ENCODE results near the gene CARD9.

The CARD9 gene

GRCh38 chr9:136380381-136380780 lies 6.9 kb upstream of the CARD9 start:
- DNase-seq (ENCODE audit: low read depth), result no peak
- TF ChIP-seq CTCF (IDR thresholded peaks at IDR 0.05; ENCODE audit: low read depth, low read length, missing control alignments), result no peak
- H3K4me3 ChIP-seq (ENCODE audit: low read depth, low read length), result no peak overlapping the region
- in situ Hi-C loops (cut with HindIII; ENCODE audit: low sequenced_read_pairs), result no loop called here

- no peak for DNase-seq (ENCODE audit: low read depth)
- in situ Hi-C loops (cut with HindIII; ENCODE audit: low sequenced_read_pairs), result no loop called here
- no peak for TF ChIP-seq CTCF (IDR thresholded peaks at IDR 0.05; ENCODE audit: low read depth, low read length, missing control alignments)
- no peak overlapping the region for H3K4me3 ChIP-seq (ENCODE audit: low read depth, low read length)
Observed at GRCh38 chr9:136379891-136380290, 6.4 kb upstream of the CARD9 start.

- DNase-seq (ENCODE audit: low read depth), result no peak
- TF ChIP-seq CTCF (IDR thresholded peaks at IDR 0.05; ENCODE audit: low read depth, low read length, missing control alignments), result no peak
- H3K4me3 ChIP-seq (ENCODE audit: low read depth, low read length), result no peak overlapping the region
- in situ Hi-C loops (cut with HindIII; ENCODE audit: low sequenced_read_pairs), result no loop called here
Observed at GRCh38 chr9:136379401-136379800, 5.9 kb upstream of the CARD9 start.

GRCh38 chr9:136379003-136379287 lies 5.5 kb upstream of the CARD9 start:
- in situ Hi-C loops (cut with HindIII; ENCODE audit: low sequenced_read_pairs), result no loop called here
- DNase-seq (ENCODE audit: low read depth), result no peak
- no peak for TF ChIP-seq CTCF (IDR thresholded peaks at IDR 0.05; ENCODE audit: low read depth, low read length, missing control alignments)
- H3K4me3 ChIP-seq (ENCODE audit: low read depth, low read length), result no peak overlapping the region

GRCh38 chr9:136378170-136379002 lies 4.9 kb upstream of the CARD9 start:
- no peak overlapping the region for H3K4me3 ChIP-seq (ENCODE audit: low read depth, low read length)
- in situ Hi-C loops (cut with HindIII; ENCODE audit: low sequenced_read_pairs), result no loop called here
- no peak for TF ChIP-seq CTCF (IDR thresholded peaks at IDR 0.05; ENCODE audit: low read depth, low read length, missing control alignments)
- DNase-seq (ENCODE audit: low read depth), result no peak

- no peak for DNase-seq (ENCODE audit: low read depth)
- in situ Hi-C loops (cut with HindIII; ENCODE audit: low sequenced_read_pairs), result no loop called here
Observed at GRCh38 chr9:136377341-136378169, 4.1 kb upstream of the CARD9 start.

More at GRCh38 chr9:136377341-136378169, 4.1 kb upstream of the CARD9 start:
- H3K4me3 ChIP-seq (ENCODE audit: low read depth, low read length), result no peak overlapping the region
- no peak for TF ChIP-seq CTCF (IDR thresholded peaks at IDR 0.05; ENCODE audit: low read depth, low read length, missing control alignments)
